BE2C (cell line): ENCODE data around the gene ATXN7L1.

Source experiments
- DNase-seq: peaks from one replicate; pipeline ENCODE4 v3.0.0-alpha.2; 2020
- H3K27me3 ChIP-seq: fragments of 250-450 bp; sonication (Bioruptor Pico); 2 replicates; pipeline ENCODE4 v1.5.1; 2020; ENCODE audit warnings: mild to moderate bottlenecking
- H3K36me3 ChIP-seq: fragments of 250-450 bp; sonication (Bioruptor Pico); 2 replicates; pipeline ENCODE4 v1.5.1; 2020; ENCODE audit warnings: mild to moderate bottlenecking
- H3K4me1 ChIP-seq: fragments of 250-450 bp; sonication (Bioruptor Pico); 2 replicates; pipeline ENCODE4 v1.5.1; 2020
- H3K4me3 ChIP-seq: 2 replicates; pipeline ENCODE4 v1.5.1; 2011; ENCODE audit warnings: low read depth, low read length
- H3K9me3 ChIP-seq: fragments of 250-450 bp; sonication (Bioruptor Pico); 2 replicates; pipeline ENCODE4 v1.5.1; 2020
- TF ChIP-seq, protein P1 (sequence below): IDR thresholded peaks from 2 replicates; pipeline ENCODE4 v1.5.1; 2012; ENCODE audit warnings: mild to moderate bottlenecking, low read depth, low read length

The ATXN7L1 gene

DNA sequence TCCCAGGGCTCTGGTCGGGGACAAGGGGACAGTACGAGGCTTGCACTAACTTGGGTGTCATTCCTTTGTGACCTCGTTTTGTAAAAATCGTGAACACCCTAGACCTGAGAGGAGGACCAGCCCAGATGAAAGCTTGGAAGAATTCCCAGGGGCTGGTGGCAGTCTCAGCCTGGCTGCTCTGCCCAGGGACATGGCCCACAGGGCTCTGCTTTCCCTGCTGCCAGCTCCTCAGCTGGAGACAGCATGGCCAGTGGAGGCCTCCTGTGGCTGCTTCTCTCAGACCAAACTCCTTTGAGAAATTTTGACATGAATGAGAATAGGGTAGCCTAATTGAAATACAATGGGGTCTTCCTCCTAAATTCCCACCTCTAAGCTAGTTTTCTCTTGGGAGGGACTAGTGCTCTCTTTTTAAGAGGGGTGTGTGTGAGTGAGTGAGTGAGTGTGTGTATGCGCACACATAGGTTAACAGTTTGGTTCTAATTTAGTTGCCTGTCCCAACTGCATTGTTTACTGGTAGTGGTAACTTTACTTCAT is 154.8 kb downstream of the ATXN7L1 start:
- H3K4me3 ChIP-seq: no peak overlapping the region
- no peaks in the 10 kb centered on the region for H3K36me3 ChIP-seq
- no peaks in the 10 kb centered on the region for H3K27me3 ChIP-seq
- TF ChIP-seq, protein P1, sequence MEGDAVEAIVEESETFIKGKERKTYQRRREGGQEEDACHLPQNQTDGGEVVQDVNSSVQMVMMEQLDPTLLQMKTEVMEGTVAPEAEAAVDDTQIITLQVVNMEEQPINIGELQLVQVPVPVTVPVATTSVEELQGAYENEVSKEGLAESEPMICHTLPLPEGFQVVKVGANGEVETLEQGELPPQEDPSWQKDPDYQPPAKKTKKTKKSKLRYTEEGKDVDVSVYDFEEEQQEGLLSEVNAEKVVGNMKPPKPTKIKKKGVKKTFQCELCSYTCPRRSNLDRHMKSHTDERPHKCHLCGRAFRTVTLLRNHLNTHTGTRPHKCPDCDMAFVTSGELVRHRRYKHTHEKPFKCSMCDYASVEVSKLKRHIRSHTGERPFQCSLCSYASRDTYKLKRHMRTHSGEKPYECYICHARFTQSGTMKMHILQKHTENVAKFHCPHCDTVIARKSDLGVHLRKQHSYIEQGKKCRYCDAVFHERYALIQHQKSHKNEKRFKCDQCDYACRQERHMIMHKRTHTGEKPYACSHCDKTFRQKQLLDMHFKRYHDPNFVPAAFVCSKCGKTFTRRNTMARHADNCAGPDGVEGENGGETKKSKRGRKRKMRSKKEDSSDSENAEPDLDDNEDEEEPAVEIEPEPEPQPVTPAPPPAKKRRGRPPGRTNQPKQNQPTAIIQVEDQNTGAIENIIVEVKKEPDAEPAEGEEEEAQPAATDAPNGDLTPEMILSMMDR: no peak
- no peaks in the 10 kb centered on the region; the same call in 1 of the 2 replicates for H3K4me1 ChIP-seq
- no peak for DNase-seq
- no peaks in the 10 kb centered on the region for H3K9me3 ChIP-seq

DNA sequence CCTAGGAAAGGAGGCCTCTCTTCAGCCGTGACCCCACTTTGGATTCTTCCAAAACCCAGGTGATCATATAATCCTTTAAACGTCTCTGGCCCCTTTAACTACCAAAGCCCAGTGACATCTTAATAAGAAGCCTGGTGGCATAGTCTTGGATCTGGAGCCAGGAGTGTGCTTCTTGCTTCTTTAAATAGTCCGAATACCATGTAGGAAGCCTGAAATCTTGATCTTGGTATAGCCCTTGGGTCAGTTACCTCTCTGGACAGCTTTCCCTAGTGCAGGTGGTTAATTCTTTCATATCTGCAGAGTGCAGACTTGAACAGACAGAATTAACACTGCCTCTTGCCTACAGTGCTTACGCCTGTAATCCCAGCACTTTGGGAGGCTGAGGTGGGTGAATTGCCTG is 156.5 kb downstream of the ATXN7L1 start:
- Histone ChIP-seq H3K27me3 (no peaks in the 10 kb centered on the region), H3K36me3 (no peaks in the 10 kb centered on the region), H3K4me3 (no peak overlapping the region), H3K9me3 (no peaks in the 10 kb centered on the region), H3K4me1 (no peaks in the 10 kb centered on the region; the same call in 1 of the 2 replicates)
- TF ChIP-seq, protein P1: no peak
- DNase-seq: no peak

DNA sequence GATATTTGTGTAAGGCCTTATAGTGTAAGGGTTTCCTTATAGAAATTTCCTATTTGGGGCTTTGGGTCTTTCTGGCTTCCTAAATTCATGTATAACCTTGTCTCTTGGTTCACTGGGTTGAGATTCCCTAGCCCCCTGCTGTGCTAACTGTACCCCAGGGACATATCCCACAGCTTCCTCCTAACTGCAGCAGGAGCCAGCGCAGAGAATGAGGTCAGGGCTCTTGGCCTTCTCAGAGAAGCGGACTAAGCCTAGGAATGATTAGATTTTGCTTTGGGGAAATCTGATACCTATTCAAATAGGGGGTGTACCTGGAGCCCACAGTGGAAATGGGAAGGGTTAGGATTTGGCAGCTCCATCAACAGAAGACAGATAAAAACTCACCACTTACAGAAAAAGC is 157.0 kb downstream of the ATXN7L1 start:
- DNase-seq: no peak
- no peaks in the 10 kb centered on the region for H3K9me3 ChIP-seq
- H3K4me1 ChIP-seq: no peaks in the 10 kb centered on the region; the same call in 1 of the 2 replicates
- no peaks in the 10 kb centered on the region for H3K27me3 ChIP-seq
- H3K36me3 ChIP-seq: no peaks in the 10 kb centered on the region
- no peak overlapping the region for H3K4me3 ChIP-seq
- TF ChIP-seq, protein P1: no peak

DNA sequence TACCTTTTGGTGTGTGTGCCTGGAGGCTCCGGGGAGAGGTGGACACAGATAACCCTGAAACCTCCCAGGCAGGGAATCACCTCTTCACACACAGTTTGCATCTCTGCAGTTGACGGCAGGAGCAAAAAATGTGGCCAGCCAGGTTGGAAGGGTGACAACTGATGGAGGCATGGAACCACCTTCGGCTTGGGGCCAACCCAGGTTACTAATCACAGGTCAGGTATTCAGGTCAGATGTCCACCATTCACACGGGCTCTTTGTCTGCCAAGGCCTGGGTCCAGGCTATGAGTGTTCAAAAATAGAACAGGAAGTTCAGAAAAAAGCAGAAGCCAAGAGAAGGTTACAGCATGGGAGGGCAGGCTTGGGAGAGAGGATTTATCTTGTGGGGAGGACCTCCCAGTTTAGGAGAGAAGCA is 157.9 kb downstream of the ATXN7L1 start:
- Histone ChIP-seq H3K36me3 (no peaks in the 10 kb centered on the region), H3K4me1 (no peaks in the 10 kb centered on the region; the same call in 1 of the 2 replicates), H3K27me3 (no peaks in the 10 kb centered on the region), H3K4me3 (no peak overlapping the region), H3K9me3 (no peaks in the 10 kb centered on the region)
- TF ChIP-seq, protein P1: no peak
- DNase-seq: no peak

DNA sequence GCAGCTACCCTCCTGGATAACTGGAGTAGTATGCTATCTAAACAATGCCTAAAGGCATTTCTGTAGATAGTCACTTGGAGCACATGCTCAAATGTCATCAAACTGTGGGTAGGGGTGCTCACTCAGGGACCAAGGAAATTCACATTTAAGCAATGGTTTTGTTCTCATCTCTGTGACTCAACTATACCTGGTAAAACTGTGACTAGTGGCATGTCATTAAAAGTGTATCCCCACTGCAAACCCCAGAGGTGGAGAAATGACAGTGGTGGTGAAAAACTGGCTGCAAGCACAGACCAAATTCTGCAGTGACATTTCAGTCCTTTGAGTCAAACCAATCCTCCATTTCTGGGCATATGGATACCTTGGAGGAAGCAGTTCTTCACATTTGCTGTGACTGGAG is 160.9 kb downstream of the ATXN7L1 start:
- DNase-seq: no peak
- Histone ChIP-seq H3K27me3 (no peaks in the 10 kb centered on the region), H3K4me3 (no peak overlapping the region), H3K4me1 (no peaks in the 10 kb centered on the region; the same call in 1 of the 2 replicates), H3K9me3 (peaks cover 6% of the 10 kb centered on the region; the same call in 1 of the 2 replicates), H3K36me3 (no peaks in the 10 kb centered on the region)
- TF ChIP-seq, protein P1: no peak

DNA sequence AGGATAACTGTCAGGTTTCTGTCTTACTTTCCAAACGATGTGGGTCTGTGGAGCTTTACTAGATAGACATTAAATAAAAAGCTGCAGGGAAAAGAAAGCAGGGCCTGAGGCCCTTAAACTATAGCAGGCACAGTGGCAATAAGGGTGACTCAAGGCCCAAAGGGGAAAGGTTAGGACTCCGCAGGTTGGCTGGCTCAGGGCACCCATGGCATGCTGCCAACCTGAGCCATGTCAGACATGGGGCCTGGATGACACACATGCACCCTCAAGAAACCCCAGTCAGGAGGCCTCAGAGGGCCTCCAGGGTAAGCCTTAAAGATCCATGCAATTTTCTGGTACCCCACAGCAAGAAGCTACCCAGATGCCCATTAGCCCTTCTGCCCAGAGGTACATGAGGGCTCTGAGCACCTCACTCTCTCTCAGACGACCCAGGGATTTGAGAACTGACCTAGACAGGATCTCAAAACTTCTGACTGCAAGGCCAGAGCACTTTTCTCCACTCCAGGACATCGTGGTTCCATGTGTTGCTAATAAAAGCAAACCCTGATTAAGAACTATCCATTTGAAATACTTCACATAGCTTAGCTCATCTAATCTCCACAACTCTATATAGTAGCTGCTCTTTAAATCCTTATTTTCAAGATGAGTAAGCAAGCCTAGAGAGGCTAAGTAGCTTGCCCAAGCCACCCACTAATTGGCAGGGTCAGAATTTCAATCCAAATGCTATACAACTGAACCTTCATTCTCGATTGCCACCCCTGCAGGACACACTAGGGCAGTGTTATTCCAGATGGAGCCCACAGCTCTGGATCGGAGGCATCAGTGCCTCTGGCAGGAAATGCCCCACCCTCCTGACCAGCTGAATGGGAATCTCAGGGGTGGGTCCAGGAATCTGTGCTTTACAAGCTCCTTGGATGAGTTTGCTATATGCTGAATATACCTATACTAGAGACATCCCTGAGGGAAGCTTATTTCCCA is 162.6 kb downstream of the ATXN7L1 start:
- H3K4me1 ChIP-seq: no peaks in the 10 kb centered on the region
- TF ChIP-seq, protein P1: no peak
- peaks cover 6% of the 10 kb centered on the region; the same call in 1 of the 2 replicates for H3K9me3 ChIP-seq
- H3K36me3 ChIP-seq: no peaks in the 10 kb centered on the region
- H3K27me3 ChIP-seq: no peaks in the 10 kb centered on the region
- no peak overlapping the region for H3K4me3 ChIP-seq
- no peak for DNase-seq
